SH-SY5Y (cell line): ENCODE results near the gene GGA2.

Experiments used
- GATA2 ChIP-seq: IDR thresholded peaks from 2 replicates; pipeline ENCODE4 v1.6.1; 2011; ENCODE audit warnings: mild to moderate bottlenecking, low read depth, low read length
- GATA3 ChIP-seq: IDR thresholded peaks from 2 replicates; pipeline ENCODE4 v1.6.1; 2011; ENCODE audit warnings: low read depth, mild to moderate bottlenecking, low read length, moderate library complexity

GRCh38 chr16:23453338-23454052 is 56.8 kb downstream of the GGA2 start:
- no peak for TF ChIP-seq GATA3
- TF ChIP-seq GATA2: no peak
